ENCODE measurements around the gene ZNF654.

- TF ChIP-seq CTCF (IDR thresholded peaks at IDR 0.05) (no peak), POLR2A (IDR thresholded peaks at IDR 0.05) (no peak)
Observed at GRCh38 chr3:88041005-88041404, 18.1 kb upstream of the ZNF654 start.

All from heart left ventricle (tissue), 13 donors.